HepG2 (cell line): ENCODE data around the gene PRDX3. TPM values are rescaled to one million over a fixed set of nuclear protein-coding genes. Genes with fewer than 3 reads are reported as not detected.

Experiments used
- ATAC-seq: fragments of 200-7000 bp; cut with Tn5 transposase; 3 replicates; pipeline ENCODE4 v1.9.1; 2020; ENCODE audit warnings: mild to moderate bottlenecking, moderate library complexity
- BruUV-seq: library from RNA; stranded (reverse); fragments of 400-500 nt; replicated peaks from 2 replicates; lab custom pipeline; 2021; lab: Mats Ljungman, UMichigan
- CTCF ChIA-PET: fragments of 300-600 bp; formaldehyde crosslinking; extraction: SDS; loops from one replicate; lab custom pipeline; 2021; ENCODE audit warnings: low total read pairs, inconsistent platforms, low intra/inter-chr PET ratio; lab: Yijun Ruan, JAX
- POLR2A ChIA-PET: fragments of 350-600 bp; sonication (Branson Sonifier 250); formaldehyde crosslinking; loops from one replicate; lab custom pipeline; 2020; ENCODE audit warnings: antibody characterized with exemption, inconsistent platforms; lab: Yijun Ruan, JAX
- DNase-seq: peaks from one replicate; pipeline ENCODE4 v3.0.0-alpha.2; 2015; ENCODE audit warnings: low spot score
- FAIRE-seq: peaks from 3 replicates; lab custom pipeline; 2011; peaks lifted over from hg19 to GRCh38; lab: Jason Lieb, UNC
- H2AFZ ChIP-seq: one replicate; pipeline ENCODE4 v1.6.1; 2011; ENCODE audit warnings: low read length, inconsistent platforms
- H3K27ac ChIP-seq: fragments of 300-600 bp; 3 replicates; pipeline ENCODE4 v1.8.0; 2011; ENCODE audit warnings: mixed run types, mild to moderate bottlenecking, mixed read lengths, low read length, inconsistent platforms; ENCODE audit not compliant: insufficient read depth; ENCODE audit errors: extremely low read length
- H3K27me3 ChIP-seq, 2 experiments: fragments of 200-600 bp in 1 of 2; 2 replicates in 1 of 2; 3 replicates in 1 of 2; pipeline versions ENCODE4 v1.6.0 to v1.8.0; 2011; ENCODE audit warnings: low read length in 2 of 2, mild to moderate bottlenecking in 2 of 2, moderate library complexity in 2 of 2, inconsistent platforms in 1 of 2; ENCODE audit not compliant: insufficient read depth in 2 of 2, control insufficient read depth in 1 of 2
- H3K36me3 ChIP-seq, 2 experiments: fragments of 200-600 bp in 1 of 2; replicated peaks in 1 of 2; 2 replicates in 1 of 2; 3 replicates in 1 of 2; pipeline versions ENCODE4 v1.5.1 to v1.8.0; 2011; ENCODE audit warnings: low read length in 2 of 2, inconsistent platforms in 1 of 2; ENCODE audit not compliant: insufficient read depth in 2 of 2, control insufficient read depth in 1 of 2
- H3K4me1 ChIP-seq: 2 replicates; pipeline ENCODE4 v1.5.1; 2012; ENCODE audit warnings: low read length, inconsistent platforms; ENCODE audit not compliant: insufficient read depth
- H3K4me2 ChIP-seq: 2 replicates; pipeline ENCODE4 v1.6.0; 2011; ENCODE audit warnings: low read depth, low read length, inconsistent platforms
- H3K4me3 ChIP-seq, 3 experiments: fragments of 200-600 bp in 1 of 3; sonication (generic), shearing (Covaris generic) in 1 of 3; replicated peaks in 1 of 3; 2 replicates each; pipeline ENCODE4 v1.5.1; 2011 to 2016; ENCODE audit warnings: low read length in 3 of 3, inconsistent platforms in 2 of 3, low read depth in 2 of 3, mild to moderate bottlenecking in 2 of 3, control low read depth in 1 of 3, mixed read lengths in 1 of 3; ENCODE audit not compliant: insufficient read depth in 1 of 3
- H3K79me2 ChIP-seq: one replicate; pipeline ENCODE4 v1.6.1; 2011; ENCODE audit warnings: low read length, inconsistent platforms; ENCODE audit not compliant: insufficient read depth
- H3K9ac ChIP-seq: 2 replicates; pipeline ENCODE4 v1.6.0; 2011; ENCODE audit warnings: mild to moderate bottlenecking, low read depth, low read length, inconsistent platforms; ENCODE audit not compliant: insufficient read depth
- H3K9me3 ChIP-seq: 2 replicates; pipeline ENCODE4 v1.5.1; 2012; ENCODE audit warnings: mild to moderate bottlenecking, low read length
- H4K20me1 ChIP-seq: 2 replicates; pipeline ENCODE4 v1.6.0; 2011; ENCODE audit warnings: inconsistent platforms, mild to moderate bottlenecking, low read length, moderate library complexity; ENCODE audit not compliant: insufficient read depth
- CEBPB ChIP-seq: IDR thresholded peaks from 2 replicates; pipeline ENCODE4 v1.6.1; 2011; ENCODE audit warnings: low read depth, low read length, improper control_type of control experiment, borderline replicate concordance
- HDAC6 ChIP-seq: fragments of 200-600 bp; sonication (generic); IDR thresholded peaks from 2 replicates; pipeline ENCODE4 v1.7.0; 2017; ENCODE audit warnings: mild to moderate bottlenecking, antibody characterized with exemption, low read length, low read depth
- MAFG ChIP-seq: sonication (generic); formaldehyde crosslinking; IDR thresholded peaks from 2 replicates; pipeline ENCODE4 v1.5.1; 2020; ENCODE audit warnings: mild to moderate bottlenecking, missing genetic modification reagents
- MYNN ChIP-seq: sonication (generic); formaldehyde crosslinking; IDR thresholded peaks from 2 replicates; pipeline ENCODE4 v1.4.0; 2020; ENCODE audit warnings: mild to moderate bottlenecking, low read depth, missing genetic modification reagents
- NFKB2 ChIP-seq: sonication (generic); formaldehyde crosslinking; IDR thresholded peaks from 2 replicates; pipeline ENCODE4 v1.4.0; 2020; ENCODE audit warnings: missing genetic modification reagents, borderline replicate concordance
- RBFOX2 ChIP-seq: fragments of 200-400 bp; formaldehyde crosslinking; IDR thresholded peaks from 2 replicates; pipeline ENCODE4 v1.6.1; 2017; ENCODE audit warnings: low read depth, mild to moderate bottlenecking, low read length
- SOX5 ChIP-seq: IDR thresholded peaks from 2 replicates; pipeline ENCODE4 v1.6.1; 2016; ENCODE audit warnings: borderline replicate concordance
- SRF ChIP-seq: IDR thresholded peaks from 2 replicates; pipeline ENCODE4 v1.6.1; 2011; ENCODE audit warnings: mild to moderate bottlenecking, low read depth, low read length, moderate library complexity
- SRSF4 ChIP-seq: fragments of 200-400 bp; formaldehyde crosslinking; IDR thresholded peaks from one replicate; pipeline ENCODE4 v1.6.1; 2018; ENCODE audit warnings: mild to moderate bottlenecking, low read depth, low read length, moderate library complexity; ENCODE audit not compliant: poor library complexity, severe bottlenecking
- TGIF2 ChIP-seq: IDR thresholded peaks from 2 replicates; pipeline ENCODE4 v1.6.1; 2016; ENCODE audit warnings: control low read depth, missing compliant biosample characterization
- ZBTB3 ChIP-seq: sonication (generic); formaldehyde crosslinking; IDR thresholded peaks from 2 replicates; pipeline ENCODE4 v1.4.0; 2020; ENCODE audit warnings: low read depth, mild to moderate bottlenecking, moderate library complexity, missing genetic modification reagents, borderline replicate concordance
- ZNF331 ChIP-seq: sonication (generic); formaldehyde crosslinking; IDR thresholded peaks from 2 replicates; pipeline ENCODE4 v1.4.0; 2020; ENCODE audit warnings: missing genetic modification reagents
- WGBS: methylation state at CpG from one replicate; pipeline ENCODE4 v1.1.6; 2017; ENCODE audit warnings: low lambda C conversion rate; 5-methylcytosine and 5-hydroxymethylcytosine counted together
- in situ Hi-C: cut with HindIII; loops from 2 replicates; pipeline ENCODE4 v1.10.0; 2017; ENCODE audit warnings: low pct_unique_long_range_greater_than_20kb; ENCODE audit not compliant: extremely low pct_ligation_motif_present
- intact Hi-C: fragments of 100-400 bp; cut with micrococcal nuclease; formaldehyde crosslinking; loops from one replicate; pipeline ENCODE4 v1.10.0; 2022; ENCODE audit not compliant: unreplicated experiment
- polyA plus RNA-seq, 8 experiments: library from polyadenylated mRNA; depleted of rRNA in 3 of 8; stranded (reverse) in 7 of 8; unstranded in 1 of 8; fragments of >200 nt; fragmentation: Illumina TruSeq in 4 of 8; extraction: Trizol in 4 of 8; gene quantifications; 2 replicates each; pipeline versions ENCODE4 v1.2.1 to v1.2.3, GENCODE V29; 2011 to 2016; ENCODE audit warnings: low read depth in 4 of 8, missing spikeins in 1 of 8, mixed read lengths in 1 of 8; ENCODE audit not compliant: insufficient read depth in 1 of 8
- total RNA-seq, 5 experiments: library from RNA; depleted of rRNA; stranded (reverse); fragments of >200 nt; fragmentation: Illumina TruSeq; extraction: Trizol; gene quantifications; 2 replicates each; pipeline ENCODE4 v1.2.3, GENCODE V29; 2016; ENCODE audit warnings: low read depth in 1 of 5
- TF ChIP-seq, protein P1 (sequence below): sonication (generic); formaldehyde crosslinking; IDR thresholded peaks from 2 replicates; pipeline ENCODE4 v1.4.0; 2020; ENCODE audit warnings: mild to moderate bottlenecking, low read depth, missing genetic modification reagents
- TF ChIP-seq, protein P2 (sequence below): sonication (generic); formaldehyde crosslinking; IDR thresholded peaks from 2 replicates; pipeline ENCODE4 v1.9.0; 2021; ENCODE audit warnings: missing genetic modification reagents, borderline replicate concordance

The PRDX3 gene
- total and polyA plus RNA-seq, 2 of the 13 experiments (the other 11 are each of a cell fraction or from before 2014, with no cell fraction given): 407 to 565 TPM

DNA sequence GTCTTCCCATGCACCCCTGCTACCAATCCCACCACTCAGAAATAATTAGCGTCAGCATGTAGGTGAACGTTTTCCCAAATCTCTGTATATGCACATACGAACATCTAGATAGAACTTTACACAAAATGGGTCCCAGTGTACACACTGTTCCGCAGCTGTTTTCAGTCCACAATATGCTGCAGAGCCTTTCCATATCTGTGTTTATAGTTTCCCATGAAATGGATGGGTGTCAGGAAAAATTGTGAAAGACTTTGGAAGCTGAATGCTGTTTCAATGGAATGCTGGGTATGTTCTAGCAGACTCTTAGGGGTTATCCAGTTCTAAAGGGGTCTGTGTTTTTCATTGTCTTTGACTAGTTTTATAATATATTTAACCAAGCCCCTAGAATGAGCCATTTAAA, 42.6 kb upstream of the PRDX3 start:
- H3K9ac ChIP-seq: no peak overlapping the region
- H3K27me3 ChIP-seq: no peaks in the 10 kb centered on the region
- H2AFZ ChIP-seq: no peak overlapping the region
- ChIA-PET CTCF (no interaction called here), POLR2A (interaction anchor here (1.7 to 3.3 kb wide), 3 partner anchors 13 to 50 kb away, joined by 4 to 44 read pairs (median 22); partner anchors contain the start of gene GRK5)
- peak; percentile 38 for DNase-seq
- H3K4me2 ChIP-seq: no peak overlapping the region
- WGBS: 88% methylated on average over 4 of the region's 4 CpGs
- ATAC-seq: no peak
- H3K9me3 ChIP-seq: no peaks in the 10 kb centered on the region
- no TSS peak for BruUV-seq
- no peak for FAIRE-seq
- H3K4me1 ChIP-seq: peaks cover 60% of the 10 kb centered on the region
- in situ Hi-C loops: no loop called here
- TF ChIP-seq CEBPB (peak; percentile 44; the same call in 1 of the 2 replicates), ZNF331 (peak; percentile 70; the same call in 1 of the 2 replicates), MYNN (CRISPR knock-in tag) (no peak)
- intact Hi-C loops: no loop called here
- no peak overlapping the region for H3K27ac ChIP-seq
- no peak overlapping the region for H3K4me3 ChIP-seq
- H4K20me1 ChIP-seq: no peaks in the 10 kb centered on the region
- H3K36me3 ChIP-seq: no peaks in the 10 kb centered on the region
- peaks cover 27% of the 10 kb centered on the region for H3K79me2 ChIP-seq

DNA sequence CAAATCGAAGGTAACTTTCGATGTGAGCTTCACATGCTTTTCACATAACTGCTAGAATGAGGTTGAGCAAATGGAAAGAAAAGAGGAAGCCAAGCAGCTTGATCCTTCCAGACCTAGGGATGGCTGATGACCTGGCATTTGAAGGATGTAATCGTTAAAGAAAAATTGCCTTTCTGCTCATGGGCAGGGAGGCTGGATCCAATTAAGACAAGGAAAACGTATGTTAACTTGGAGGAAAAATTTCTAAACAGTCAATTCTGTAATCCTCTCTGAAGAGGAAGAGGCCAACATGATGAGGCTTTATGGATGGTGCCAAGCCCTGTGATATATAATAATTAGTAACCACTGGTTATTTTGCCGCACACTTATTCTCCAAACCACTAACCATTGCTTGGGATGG, 41.3 kb upstream of the PRDX3 start:
- intact Hi-C loops (no loop called here), in situ Hi-C loops (no loop called here)
- FAIRE-seq: no peak
- TF ChIP-seq, protein P1, sequence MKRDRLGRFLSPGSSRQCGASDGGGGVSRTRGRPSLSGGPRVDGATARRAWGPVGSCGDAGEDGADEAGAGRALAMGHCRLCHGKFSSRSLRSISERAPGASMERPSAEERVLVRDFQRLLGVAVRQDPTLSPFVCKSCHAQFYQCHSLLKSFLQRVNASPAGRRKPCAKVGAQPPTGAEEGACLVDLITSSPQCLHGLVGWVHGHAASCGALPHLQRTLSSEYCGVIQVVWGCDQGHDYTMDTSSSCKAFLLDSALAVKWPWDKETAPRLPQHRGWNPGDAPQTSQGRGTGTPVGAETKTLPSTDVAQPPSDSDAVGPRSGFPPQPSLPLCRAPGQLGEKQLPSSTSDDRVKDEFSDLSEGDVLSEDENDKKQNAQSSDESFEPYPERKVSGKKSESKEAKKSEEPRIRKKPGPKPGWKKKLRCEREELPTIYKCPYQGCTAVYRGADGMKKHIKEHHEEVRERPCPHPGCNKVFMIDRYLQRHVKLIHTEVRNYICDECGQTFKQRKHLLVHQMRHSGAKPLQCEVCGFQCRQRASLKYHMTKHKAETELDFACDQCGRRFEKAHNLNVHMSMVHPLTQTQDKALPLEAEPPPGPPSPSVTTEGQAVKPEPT (CRISPR knock-in tag): no peak
- TF ChIP-seq SOX5 (CRISPR knock-in tag) (no peak), RBFOX2 (no peak), MAFG (CRISPR knock-in tag) (no peak), TGIF2 (CRISPR knock-in tag) (no peak), SRSF4 (no peak), HDAC6 (no peak), SRF (no peak), NFKB2 (no peak), ZBTB3 (CRISPR knock-in tag) (no peak)
- TF ChIP-seq, protein P2, sequence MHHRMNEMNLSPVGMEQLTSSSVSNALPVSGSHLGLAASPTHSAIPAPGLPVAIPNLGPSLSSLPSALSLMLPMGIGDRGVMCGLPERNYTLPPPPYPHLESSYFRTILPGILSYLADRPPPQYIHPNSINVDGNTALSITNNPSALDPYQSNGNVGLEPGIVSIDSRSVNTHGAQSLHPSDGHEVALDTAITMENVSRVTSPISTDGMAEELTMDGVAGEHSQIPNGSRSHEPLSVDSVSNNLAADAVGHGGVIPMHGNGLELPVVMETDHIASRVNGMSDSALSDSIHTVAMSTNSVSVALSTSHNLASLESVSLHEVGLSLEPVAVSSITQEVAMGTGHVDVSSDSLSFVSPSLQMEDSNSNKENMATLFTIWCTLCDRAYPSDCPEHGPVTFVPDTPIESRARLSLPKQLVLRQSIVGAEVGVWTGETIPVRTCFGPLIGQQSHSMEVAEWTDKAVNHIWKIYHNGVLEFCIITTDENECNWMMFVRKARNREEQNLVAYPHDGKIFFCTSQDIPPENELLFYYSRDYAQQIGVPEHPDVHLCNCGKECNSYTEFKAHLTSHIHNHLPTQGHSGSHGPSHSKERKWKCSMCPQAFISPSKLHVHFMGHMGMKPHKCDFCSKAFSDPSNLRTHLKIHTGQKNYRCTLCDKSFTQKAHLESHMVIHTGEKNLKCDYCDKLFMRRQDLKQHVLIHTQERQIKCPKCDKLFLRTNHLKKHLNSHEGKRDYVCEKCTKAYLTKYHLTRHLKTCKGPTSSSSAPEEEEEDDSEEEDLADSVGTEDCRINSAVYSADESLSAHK (CRISPR knock-in tag): no peak

More for the DNA sequence above, 41.3 kb upstream of the PRDX3 start:
- ATAC-seq (no peak), DNase-seq (no peak)
- Histone ChIP-seq H3K27me3 (no peaks in the 10 kb centered on the region), H3K9me3 (no peaks in the 10 kb centered on the region), H3K9ac (no peak overlapping the region), H3K27ac (no peak overlapping the region), H3K4me3 (no peak overlapping the region), H4K20me1 (no peaks in the 10 kb centered on the region), H2AFZ (no peak overlapping the region), H3K36me3 (no peaks in the 10 kb centered on the region), H3K79me2 (peaks cover 28% of the 10 kb centered on the region), H3K4me2 (no peak overlapping the region), H3K4me1 (peaks cover 71% of the 10 kb centered on the region)
- no TSS peak for BruUV-seq
- ChIA-PET CTCF (no interaction called here), POLR2A (no interaction called here)
- 94% methylated on average over 5 of the region's 5 CpGs for WGBS
